ENCODE measurements around the gene NDUFS4.

NDUFS4 gene

DNA sequence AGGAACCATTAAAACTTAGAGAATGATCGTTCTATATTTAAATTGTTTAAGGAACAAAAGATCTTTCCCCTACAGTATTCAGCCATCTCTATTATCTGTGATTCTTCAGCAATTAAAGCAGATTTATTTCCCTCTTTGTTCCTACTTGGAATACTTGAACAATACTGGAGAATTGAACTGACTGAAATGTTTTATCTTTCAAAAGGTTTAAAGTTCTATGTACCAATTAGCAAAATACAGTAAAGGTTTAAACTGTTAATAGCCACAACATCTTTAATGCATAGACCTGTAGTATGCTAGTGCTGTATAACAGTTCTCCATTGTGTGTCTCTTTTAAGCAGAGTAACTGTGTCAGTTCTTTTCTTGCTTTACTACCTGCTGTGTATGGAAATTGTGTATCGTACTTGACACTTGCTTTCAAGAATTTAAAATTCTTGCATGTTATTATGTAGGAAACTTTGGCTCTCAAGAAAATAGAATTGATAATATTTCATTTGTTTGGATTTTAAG lies 54.0 kb downstream of the NDUFS4 start:
- H3K27ac ChIP-seq, result no peak overlapping the region
- TF ChIP-seq, protein P1, sequence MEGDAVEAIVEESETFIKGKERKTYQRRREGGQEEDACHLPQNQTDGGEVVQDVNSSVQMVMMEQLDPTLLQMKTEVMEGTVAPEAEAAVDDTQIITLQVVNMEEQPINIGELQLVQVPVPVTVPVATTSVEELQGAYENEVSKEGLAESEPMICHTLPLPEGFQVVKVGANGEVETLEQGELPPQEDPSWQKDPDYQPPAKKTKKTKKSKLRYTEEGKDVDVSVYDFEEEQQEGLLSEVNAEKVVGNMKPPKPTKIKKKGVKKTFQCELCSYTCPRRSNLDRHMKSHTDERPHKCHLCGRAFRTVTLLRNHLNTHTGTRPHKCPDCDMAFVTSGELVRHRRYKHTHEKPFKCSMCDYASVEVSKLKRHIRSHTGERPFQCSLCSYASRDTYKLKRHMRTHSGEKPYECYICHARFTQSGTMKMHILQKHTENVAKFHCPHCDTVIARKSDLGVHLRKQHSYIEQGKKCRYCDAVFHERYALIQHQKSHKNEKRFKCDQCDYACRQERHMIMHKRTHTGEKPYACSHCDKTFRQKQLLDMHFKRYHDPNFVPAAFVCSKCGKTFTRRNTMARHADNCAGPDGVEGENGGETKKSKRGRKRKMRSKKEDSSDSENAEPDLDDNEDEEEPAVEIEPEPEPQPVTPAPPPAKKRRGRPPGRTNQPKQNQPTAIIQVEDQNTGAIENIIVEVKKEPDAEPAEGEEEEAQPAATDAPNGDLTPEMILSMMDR (conservative IDR thresholded peaks at IDR 0.05; ENCODE audit: low read depth), result no peak
- ChIA-PET POLR2A (ENCODE audit: low non-redundant PET) (no interaction called here), CTCF (no interaction called here)
- DNase-seq (ENCODE audit: low spot score), result no peak

DNA sequence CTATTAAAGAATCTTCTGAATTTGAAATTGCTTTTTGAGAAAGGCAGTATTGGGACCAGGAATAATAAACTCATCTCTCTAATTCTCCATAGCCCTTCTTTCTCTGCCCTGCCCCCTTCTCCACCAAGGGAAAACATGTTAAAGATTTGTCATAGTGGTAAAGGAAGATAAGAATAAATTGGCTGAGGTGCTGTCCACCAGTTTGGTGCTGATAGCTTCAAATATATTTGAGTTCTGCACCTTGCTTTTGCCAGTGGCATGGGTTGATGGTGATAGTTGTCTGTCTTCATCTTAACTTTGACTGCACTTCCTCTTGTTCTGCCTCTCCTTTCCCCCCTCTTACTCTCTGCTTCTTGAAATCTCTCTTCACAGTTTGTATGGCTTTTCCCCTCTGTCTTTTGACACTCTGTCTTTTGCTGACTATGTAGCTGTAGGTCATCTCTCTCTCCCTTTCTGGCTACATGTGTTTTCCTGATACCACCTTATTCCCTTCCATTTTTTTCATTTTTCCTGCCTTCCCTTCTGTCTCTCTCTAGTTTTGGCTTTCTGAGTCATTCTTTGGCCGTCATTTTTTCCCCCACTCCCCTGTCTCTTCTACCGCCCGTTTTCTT lies 56.6 kb downstream of the NDUFS4 start:
- H3K27ac ChIP-seq, result no peak overlapping the region
- DNase-seq (ENCODE audit: low spot score), result no peak
- CTCF ChIA-PET, result interaction anchor here (0.6 to 0.7 kb wide), 2 partner anchors 28 to 721 kb away, joined by 3 read pairs; no protein-coding TSS in a partner anchor
- POLR2A ChIA-PET (ENCODE audit: low non-redundant PET), result no interaction called here
- TF ChIP-seq, protein P1 (conservative IDR thresholded peaks at IDR 0.05; ENCODE audit: low read depth), result no peak

DNA sequence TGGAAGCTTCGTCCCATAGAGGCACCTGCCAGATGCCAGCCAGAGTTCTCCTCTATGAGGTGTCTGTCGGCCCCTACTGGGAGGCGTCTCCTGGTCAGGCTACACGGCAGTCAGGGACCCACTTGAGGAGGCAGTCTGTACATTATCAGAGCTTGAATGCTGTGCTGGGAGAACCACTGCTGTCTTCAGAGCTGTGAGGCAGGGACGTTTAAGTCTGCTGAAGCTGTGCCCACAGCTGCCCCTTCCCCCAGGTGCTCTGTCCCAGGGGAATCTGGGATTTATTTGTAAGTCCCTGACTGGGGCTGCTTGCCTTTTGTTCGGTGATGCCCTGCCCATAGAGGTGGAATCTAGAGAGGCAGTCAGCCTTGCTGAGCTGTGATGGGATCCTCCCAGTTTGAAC lies 70.8 kb downstream of the NDUFS4 start:
- POLR2A ChIA-PET (ENCODE audit: low non-redundant PET), result no interaction called here
- TF ChIP-seq, protein P1 (conservative IDR thresholded peaks at IDR 0.05; ENCODE audit: low read depth), result no peak
- CTCF ChIA-PET, result no interaction called here
- H3K27ac ChIP-seq, result no peak overlapping the region
- no peak for DNase-seq (ENCODE audit: low spot score)

DNA sequence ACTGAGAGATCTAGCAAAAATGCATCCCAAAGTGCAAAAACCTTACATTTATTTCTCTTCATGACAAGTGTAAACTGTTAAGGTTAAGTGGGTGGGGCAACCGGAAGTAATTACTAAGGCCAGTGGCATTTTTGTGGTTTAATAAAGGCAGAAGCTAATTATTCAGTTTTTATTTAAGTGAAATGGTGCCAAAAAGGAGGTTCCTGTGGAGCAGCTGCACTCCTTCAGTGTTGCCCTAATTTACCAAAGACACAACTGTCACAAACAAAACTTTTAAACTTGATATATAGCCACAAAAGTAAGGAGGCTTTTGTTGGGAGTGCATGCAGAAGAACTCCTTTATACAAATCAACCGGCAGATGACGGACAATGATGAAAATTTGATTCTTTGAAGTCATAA lies 81.6 kb downstream of the NDUFS4 start:
- CTCF ChIA-PET, result no interaction called here
- TF ChIP-seq, protein P1 (conservative IDR thresholded peaks at IDR 0.05; ENCODE audit: low read depth), result no peak
- H3K27ac ChIP-seq, result no peak overlapping the region
- DNase-seq (ENCODE audit: low spot score), result peak; percentile 45
- POLR2A ChIA-PET (ENCODE audit: low non-redundant PET), result no interaction called here

DNA sequence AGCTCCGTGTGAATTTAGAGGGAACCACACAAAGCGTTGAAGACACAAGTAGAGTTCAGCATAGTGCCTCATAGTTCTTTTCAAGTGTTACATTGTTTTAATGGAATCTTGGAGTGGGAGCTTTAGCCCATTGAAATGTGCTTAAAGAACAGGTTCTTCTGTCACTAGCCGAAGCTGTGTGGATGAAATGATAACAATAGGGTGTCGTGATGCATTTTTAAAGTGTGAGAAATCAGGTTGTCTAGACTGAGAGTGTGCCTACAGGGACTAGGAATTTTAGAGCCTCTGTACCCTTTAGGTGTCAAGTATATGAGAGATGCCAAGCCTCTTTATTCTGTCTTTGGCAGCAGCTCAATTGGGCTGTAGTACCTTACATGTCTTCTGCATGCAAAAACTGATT lies 83.0 kb downstream of the NDUFS4 start:
- ChIA-PET CTCF (interaction anchor here (0.6 kb wide), 1 partner anchor 459 kb away, joined by 3 read pairs; no protein-coding TSS in a partner anchor), POLR2A (ENCODE audit: low non-redundant PET) (interaction anchor here (0.6 kb wide), 1 partner anchor 28 kb away, joined by 6 read pairs; no protein-coding TSS in a partner anchor)
- TF ChIP-seq, protein P1 (conservative IDR thresholded peaks at IDR 0.05; ENCODE audit: low read depth), result no peak
- no peak for DNase-seq (ENCODE audit: low spot score)
- H3K27ac ChIP-seq, result no peak overlapping the region

DNA sequence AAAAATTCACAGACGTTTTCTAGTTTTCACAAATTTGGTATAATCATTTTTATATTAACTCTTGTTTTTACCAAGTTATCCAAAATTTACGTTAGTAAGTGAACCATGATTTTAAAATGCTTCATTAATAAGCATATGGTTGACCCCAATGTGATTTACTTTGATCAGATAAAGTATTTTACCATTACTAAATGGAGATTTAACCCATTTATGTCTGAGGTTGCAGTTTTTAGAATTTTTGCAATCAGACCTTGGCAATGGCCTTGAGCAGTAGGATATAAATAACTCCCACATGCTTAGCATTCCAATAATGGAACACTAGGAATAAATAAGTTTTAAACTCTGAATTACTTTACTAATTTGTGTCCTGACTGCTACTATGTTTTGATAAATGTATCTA lies 84.6 kb downstream of the NDUFS4 start:
- no peak for DNase-seq (ENCODE audit: low spot score)
- CTCF ChIA-PET, result no interaction called here
- H3K27ac ChIP-seq, result no peak overlapping the region
- TF ChIP-seq, protein P1 (conservative IDR thresholded peaks at IDR 0.05; ENCODE audit: low read depth), result no peak
- POLR2A ChIA-PET (ENCODE audit: low non-redundant PET), result no interaction called here

Data from RWPE1 (cell line).